GM19043 (cell line): Measurements from ENCODE around the gene NEU4.
"Not testable (repeated sequence)": the region's sequence is repeated elsewhere in the genome, so short reads cannot be mapped to it uniquely, and the experiment has no call there.

Experiments
- ATAC-seq: cut with Tn5 transposase; IDR thresholded peaks from one replicate; pipeline ENCODE4 v1.9.1; 2021; ENCODE audit warnings: low read depth; ENCODE audit not compliant: unreplicated experiment

NEU4 gene, protein sequence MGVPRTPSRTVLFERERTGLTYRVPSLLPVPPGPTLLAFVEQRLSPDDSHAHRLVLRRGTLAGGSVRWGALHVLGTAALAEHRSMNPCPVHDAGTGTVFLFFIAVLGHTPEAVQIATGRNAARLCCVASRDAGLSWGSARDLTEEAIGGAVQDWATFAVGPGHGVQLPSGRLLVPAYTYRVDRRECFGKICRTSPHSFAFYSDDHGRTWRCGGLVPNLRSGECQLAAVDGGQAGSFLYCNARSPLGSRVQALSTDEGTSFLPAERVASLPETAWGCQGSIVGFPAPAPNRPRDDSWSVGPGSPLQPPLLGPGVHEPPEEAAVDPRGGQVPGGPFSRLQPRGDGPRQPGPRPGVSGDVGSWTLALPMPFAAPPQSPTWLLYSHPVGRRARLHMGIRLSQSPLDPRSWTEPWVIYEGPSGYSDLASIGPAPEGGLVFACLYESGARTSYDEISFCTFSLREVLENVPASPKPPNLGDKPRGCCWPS

GRCh38 chr2:241808721-241809382, at the start of gene NEU4:
TSS of gene NEU4 (plus strand) at chr2:241809193. CDS start at chr2:241814485, 5,292 bp downstream.
- no peak for ATAC-seq

DNA sequence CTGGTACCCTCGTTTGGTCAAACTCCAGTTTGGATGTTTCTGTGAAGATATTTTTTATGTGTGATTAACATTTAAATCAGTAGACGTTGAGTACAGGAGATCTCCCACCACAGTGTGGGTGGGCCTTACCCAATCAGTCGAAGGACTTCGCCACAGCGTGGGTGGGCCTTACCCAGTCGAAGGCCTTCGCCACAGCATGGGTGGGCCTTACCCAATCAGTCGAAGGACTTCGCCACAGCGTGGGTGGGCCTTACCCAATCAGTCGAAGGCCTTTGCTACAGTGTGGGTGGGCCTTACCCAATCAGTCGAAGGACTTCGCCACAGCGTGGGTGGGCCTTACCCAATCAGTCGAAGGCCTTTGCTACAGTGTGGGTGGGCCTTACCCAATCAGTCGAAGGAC, 49.1 kb upstream of the NEU4 start:
- not testable (repeated sequence) for ATAC-seq

DNA sequence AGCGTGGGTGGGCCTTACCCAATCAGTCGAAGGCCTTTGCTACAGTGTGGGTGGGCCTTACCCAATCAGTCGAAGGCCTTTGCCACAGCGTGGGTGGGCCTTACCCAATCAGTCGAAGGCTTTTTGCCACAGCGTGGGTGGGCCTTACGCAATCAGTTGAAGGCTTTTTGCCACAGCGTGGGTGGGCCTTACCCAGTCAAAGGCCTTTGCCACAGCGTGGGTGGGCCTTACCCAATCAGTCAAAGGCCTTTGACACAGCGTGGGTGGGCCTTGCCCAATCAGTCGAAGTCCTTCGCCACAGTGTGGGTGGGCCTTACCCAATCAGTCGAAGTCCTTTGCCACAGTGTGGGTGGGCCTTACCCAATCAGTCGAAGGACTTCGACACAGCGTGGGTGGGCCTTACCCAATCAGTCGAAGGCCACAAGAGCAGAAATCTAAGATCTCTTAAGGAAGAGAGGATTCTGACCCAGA, 48.7 kb upstream of the NEU4 start:
- no peak for ATAC-seq

DNA sequence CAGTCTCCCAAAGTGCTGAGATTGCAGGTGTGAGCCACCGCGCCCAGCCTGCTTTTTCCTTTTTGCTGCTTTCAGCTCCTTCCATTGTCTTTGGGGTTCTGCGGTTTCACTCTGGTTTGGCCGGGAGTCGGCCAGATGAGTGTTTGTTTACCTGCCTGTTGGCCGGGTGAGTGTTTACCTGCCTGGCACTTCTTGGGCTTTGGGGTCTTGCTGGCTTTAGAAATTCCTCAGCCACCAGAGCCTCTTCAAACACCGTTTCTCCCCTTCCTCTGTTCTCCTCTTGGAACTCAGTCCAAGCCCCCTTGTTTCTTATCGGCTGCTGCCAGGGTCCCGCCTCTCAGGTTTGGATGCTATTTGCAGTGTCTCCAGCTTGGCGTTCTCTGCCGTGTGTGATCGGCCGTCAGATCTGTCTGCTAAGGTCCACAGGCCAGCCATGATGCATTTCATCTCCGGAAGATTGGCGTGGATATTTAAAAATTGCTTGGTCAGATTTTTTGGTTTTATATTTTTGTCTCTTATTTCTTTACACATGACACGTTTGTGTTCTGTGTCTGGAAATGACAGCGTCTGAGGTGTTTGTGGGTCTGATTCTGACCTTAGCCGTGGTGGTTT, 46.6 kb upstream of the NEU4 start:
- ATAC-seq, result no peak

- ATAC-seq, result no peak
Observed at GRCh38 chr2:241762933-241763369, 46.0 kb upstream of the NEU4 start.

DNA sequence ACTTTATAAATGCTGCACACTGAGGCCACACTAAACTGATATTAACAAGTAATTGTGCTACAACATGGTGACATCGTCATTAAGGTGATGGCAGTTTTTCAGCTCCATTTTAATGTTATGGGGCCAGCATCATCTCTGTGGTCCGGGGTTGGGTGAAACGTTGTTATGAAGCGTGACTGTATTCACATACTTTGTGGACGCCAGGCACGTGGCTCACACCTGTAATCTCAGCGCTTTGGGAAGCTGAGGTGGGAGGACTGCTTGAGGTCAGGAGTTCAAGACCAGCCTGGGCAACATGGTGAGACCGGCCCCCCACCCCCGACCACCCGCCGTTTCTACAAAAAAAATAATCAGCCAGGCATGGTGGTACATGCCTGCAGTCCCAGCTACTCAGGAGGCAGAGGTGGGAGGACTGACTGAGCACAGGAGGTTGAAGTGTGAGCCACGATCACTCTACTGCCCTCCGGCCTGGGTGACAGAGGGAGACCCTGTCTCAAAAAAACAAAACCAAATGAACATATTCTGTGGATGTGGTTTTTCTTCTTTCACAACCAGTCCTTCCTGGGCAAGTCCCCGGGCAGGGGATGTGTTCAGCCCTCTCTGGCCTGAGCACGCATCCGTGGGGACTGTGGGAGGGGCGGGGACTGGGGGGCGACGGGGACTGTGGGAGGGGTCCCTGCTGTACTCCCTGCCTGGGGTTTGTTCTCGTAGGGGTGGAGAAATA, 45.3 kb upstream of the NEU4 start:
- no peak for ATAC-seq

DNA sequence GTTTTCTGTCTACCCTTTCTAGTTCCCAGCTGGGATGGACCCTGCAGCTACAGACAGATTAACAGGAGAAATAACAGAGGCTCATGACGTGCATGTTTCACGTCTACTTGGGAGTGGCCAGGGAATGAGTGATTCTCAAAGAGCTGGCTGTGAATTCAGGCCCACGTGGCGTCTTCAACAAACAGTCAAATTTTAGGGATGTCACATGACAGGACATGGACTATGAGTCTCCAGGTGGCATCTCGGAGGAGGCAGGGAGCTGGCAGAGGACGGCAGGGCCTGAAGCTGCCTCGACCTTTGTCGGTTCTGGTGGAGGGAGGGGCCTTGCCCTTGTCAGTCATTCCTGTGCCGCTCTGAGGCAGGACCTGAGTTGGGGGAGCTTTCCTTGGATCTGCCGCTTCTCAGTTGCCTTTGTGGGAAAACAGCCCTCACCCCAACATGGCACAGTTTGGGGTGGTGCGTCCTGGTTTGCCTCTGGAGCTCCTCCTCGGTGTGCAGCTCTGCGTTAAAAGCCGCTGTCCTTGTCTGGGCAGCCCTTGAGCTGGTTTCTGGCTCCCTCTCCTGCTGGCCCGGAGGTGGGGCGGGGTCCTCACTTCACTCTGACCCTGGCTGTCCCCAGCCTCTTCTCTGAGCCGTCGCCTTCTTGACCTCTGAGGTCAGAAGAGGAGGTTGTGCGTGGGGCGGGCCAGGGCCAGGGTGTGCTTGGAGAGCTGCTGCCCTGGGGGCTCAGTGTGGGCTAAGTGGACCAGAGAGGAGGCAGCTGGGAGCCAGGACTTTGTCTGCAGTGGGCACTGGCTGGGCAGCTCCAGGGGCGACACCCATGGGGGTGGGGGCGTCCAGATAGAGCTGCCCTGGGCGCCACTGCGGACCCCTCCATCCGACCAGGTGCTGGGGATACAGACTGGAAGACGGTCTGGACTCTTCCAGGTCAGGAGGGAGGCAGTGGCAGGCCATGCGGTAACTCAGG, 44.4 kb upstream of the NEU4 start:
- no peak for ATAC-seq

DNA sequence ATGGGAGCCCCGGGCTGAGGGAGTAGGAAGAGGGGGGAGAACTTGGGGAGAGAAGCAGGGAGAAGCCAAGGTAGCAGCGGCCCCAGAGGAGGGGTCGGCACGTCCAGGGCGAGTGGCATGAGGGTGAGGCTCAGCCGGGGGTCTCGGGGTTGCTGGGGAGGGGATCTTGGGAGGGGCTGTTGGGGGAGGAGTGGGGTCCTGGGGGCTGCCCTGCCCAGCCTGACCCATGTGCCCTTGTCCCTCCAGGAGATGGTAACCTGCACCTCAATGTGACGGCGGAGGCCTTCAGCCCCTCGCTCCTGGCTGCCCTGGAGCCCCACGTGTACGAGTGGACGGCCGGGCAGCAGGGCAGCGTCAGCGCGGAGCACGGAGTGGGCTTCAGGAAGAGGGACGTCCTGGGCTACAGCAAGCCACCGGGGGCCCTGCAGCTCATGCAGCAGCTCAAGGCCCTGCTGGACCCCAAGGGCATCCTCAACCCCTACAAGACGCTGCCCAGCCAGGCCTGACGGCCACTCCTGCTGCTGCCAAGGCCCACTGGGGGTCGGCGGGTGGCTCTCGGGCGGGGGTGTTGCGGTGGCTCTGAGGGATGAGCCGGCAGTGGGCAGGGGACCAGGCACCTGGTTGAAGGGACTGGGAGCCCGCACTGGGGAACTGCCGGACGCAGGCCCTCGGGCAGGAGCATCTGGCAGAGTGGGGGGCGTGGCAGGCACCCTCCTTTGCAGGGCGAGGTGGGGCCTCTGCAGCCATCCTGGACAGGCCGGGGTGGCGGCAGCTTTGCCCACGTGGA, 41.3 kb upstream of the NEU4 start:
- ATAC-seq, result no peak

- no peak for ATAC-seq
Observed at GRCh38 chr2:241768251-241768711, 40.7 kb upstream of the NEU4 start.

GRCh38 chr2:241768850-241769249, 40.1 kb upstream of the NEU4 start:
- ATAC-seq, result no peak

DNA sequence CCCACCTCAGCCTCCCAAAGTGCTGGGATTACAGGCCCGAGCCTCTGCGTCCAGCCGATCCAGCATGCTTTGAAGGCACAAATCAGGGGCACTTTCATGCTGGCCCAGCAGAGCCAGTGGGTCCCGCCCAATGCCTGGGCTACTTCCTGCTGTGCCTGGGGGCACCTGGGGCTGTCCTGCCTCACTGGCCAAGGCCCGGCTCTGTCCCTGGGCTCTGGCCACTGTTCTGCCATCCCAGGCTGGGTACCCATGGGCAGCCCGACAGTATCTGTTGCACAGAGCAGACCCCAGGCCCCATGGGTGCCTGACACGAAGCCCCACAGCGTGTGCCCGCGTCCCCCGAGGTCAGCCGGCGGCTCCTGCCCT, 39.2 kb upstream of the NEU4 start:
- ATAC-seq, result no peak

DNA sequence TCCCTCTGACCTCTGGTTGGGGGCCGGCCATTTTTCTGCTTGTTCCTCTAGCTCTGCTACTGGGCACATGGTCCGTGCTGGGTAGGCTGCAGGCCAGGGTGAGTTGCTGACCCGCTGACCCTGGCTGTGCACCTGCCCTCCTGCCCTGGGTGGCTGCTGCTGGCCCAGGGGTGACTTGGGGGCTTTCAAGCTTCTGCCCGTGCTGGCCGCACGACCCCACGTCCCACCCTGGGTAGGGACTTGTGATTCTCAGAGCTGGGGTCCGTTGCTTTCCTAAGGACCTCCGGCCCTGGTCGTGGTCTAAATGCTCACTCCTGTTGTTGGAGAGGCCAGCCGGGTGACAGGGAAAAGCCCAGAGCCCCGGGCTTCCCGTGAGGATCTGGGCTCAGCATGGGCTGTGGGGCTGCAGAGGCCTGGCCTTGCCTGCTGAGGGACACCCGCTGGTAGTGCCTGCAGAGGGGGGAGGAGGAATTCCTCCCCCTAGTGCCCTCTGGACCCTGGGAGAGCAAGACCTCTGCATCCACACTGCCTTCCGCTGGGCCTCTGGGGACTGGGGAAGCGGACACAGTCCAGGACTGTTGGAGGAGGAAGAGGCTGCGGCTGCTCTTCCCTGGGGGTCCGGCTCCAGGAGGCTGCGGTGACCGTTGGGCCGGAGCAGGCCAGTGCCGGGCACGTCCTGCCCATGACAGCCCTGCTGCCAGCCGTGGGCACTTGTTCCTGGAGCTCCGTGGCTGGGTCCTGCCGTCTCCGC, 38.6 kb upstream of the NEU4 start:
- no peak for ATAC-seq

DNA sequence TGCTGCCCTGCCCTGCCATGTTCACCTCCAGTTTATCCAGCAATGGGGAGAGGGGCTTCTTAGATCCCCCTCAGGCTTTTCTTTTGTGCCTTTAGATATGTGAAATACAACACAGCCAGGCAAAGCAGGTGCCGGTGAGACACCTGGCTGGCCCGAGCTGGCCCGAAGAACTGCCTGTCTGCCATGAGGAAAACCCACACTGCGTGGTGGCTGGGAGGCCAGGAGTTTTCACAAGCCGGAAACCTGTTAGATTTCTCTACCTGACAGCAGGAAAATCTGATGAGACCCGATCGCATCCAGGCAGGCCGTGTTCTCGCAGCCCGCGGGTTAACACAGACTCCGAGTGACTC, 38.1 kb upstream of the NEU4 start:
- ATAC-seq, result no peak

- ATAC-seq, result no peak
Observed at GRCh38 chr2:241771286-241772062, 37.5 kb upstream of the NEU4 start.

DNA sequence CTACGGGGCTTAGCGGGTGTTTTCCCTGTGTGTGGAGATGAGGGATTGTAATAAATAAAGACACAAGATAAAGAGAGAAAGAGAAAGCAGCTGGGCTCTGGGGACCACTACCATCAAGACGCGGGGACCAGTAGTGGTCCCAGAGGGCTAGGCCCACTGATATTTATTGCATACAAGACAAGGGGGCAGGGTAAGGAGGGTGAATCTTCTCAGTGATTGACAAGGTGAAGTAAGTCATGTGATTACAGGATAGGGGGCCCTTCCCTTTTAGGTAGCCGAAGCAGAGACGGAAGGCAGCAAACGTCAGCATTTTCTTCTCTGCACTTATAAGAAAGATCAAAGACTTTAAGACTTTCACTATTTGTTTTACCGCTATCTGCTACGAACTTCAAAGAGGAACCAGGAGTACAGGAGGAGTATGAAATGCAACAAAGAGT, 36.9 kb upstream of the NEU4 start:
- no peak for ATAC-seq

- no peak for ATAC-seq
Observed at GRCh38 chr2:241773511-241774418, 35.2 kb upstream of the NEU4 start.
